ENCODE results near the gene SLC6A7. TPM values are rescaled to one million over a fixed set of nuclear protein-coding genes. Genes with fewer than 3 reads are reported as not detected.

SLC6A7 gene
- total RNA-seq, 1 experiment from 2014 or later, result 0.04 TPM

GRCh38 chr5:150146862-150147601 is 42.8 kb upstream of the SLC6A7 start:
- POLR2A ChIA-PET, result no interaction called here
- Mint-ChIP-seq H3K36me3 (no peaks in the 10 kb centered on the region), H3K27me3 (ENCODE audit: low read depth) (no peaks in the 10 kb centered on the region; the same call in 1 of the 2 replicates), H3K4me3 (no peak overlapping the region), H3K9me3 (no peaks in the 10 kb centered on the region), H3K27ac (no peak overlapping the region), H3K4me1 (peaks cover 25% of the 10 kb centered on the region)
- TF ChIP-seq ZNF219 (CRISPR knock-in tag; IDR thresholded peaks at IDR 0.05; ENCODE audit: borderline replicate concordance), result no peak
- TF ChIP-seq, protein P1, sequence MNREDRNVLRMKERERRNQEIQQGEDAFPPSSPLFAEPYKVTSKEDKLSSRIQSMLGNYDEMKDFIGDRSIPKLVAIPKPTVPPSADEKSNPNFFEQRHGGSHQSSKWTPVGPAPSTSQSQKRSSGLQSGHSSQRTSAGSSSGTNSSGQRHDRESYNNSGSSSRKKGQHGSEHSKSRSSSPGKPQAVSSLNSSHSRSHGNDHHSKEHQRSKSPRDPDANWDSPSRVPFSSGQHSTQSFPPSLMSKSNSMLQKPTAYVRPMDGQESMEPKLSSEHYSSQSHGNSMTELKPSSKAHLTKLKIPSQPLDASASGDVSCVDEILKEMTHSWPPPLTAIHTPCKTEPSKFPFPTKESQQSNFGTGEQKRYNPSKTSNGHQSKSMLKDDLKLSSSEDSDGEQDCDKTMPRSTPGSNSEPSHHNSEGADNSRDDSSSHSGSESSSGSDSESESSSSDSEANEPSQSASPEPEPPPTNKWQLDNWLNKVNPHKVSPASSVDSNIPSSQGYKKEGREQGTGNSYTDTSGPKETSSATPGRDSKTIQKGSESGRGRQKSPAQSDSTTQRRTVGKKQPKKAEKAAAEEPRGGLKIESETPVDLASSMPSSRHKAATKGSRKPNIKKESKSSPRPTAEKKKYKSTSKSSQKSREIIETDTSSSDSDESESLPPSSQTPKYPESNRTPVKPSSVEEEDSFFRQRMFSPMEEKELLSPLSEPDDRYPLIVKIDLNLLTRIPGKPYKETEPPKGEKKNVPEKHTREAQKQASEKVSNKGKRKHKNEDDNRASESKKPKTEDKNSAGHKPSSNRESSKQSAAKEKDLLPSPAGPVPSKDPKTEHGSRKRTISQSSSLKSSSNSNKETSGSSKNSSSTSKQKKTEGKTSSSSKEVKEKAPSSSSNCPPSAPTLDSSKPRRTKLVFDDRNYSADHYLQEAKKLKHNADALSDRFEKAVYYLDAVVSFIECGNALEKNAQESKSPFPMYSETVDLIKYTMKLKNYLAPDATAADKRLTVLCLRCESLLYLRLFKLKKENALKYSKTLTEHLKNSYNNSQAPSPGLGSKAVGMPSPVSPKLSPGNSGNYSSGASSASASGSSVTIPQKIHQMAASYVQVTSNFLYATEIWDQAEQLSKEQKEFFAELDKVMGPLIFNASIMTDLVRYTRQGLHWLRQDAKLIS (CRISPR knock-in tag; IDR thresholded peaks at IDR 0.05; ENCODE audit: borderline replicate concordance), result no peak
- no peak for TF ChIP-seq ZNF416 (CRISPR knock-in tag; IDR thresholded peaks at IDR 0.05)
- TF ChIP-seq ZNF263 (CRISPR knock-in tag; IDR thresholded peaks at IDR 0.05; ENCODE audit: low read depth), result no peak
- TF ChIP-seq ZBTB43 (CRISPR knock-in tag; IDR thresholded peaks at IDR 0.05), result no peak
- TF ChIP-seq TEAD4 (CRISPR knock-in tag; IDR thresholded peaks at IDR 0.05), result no peak
- TF ChIP-seq ZNF317 (CRISPR knock-in tag; IDR thresholded peaks at IDR 0.05; ENCODE audit: borderline replicate concordance, low read depth), result no peak
- no peak for TF ChIP-seq ETV6 (CRISPR knock-in tag; IDR thresholded peaks at IDR 0.05)
- no peak for TF ChIP-seq SMAD4 (CRISPR knock-in tag; IDR thresholded peaks at IDR 0.05)
- TF ChIP-seq, protein P2, sequence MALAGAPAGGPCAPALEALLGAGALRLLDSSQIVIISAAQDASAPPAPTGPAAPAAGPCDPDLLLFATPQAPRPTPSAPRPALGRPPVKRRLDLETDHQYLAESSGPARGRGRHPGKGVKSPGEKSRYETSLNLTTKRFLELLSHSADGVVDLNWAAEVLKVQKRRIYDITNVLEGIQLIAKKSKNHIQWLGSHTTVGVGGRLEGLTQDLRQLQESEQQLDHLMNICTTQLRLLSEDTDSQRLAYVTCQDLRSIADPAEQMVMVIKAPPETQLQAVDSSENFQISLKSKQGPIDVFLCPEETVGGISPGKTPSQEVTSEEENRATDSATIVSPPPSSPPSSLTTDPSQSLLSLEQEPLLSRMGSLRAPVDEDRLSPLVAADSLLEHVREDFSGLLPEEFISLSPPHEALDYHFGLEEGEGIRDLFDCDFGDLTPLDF (CRISPR knock-in tag; IDR thresholded peaks at IDR 0.05), result no peak
- TF ChIP-seq RORB (CRISPR knock-in tag; IDR thresholded peaks at IDR 0.05), result no peak
- TF ChIP-seq, protein P3, sequence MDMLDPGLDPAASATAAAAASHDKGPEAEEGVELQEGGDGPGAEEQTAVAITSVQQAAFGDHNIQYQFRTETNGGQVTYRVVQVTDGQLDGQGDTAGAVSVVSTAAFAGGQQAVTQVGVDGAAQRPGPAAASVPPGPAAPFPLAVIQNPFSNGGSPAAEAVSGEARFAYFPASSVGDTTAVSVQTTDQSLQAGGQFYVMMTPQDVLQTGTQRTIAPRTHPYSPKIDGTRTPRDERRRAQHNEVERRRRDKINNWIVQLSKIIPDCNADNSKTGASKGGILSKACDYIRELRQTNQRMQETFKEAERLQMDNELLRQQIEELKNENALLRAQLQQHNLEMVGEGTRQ (CRISPR knock-in tag; IDR thresholded peaks at IDR 0.05), result no peak
- no peak for ATAC-seq
- CTCF ChIA-PET, result no interaction called here
- no peak for DNase-seq (ENCODE audit: low spot score)

- no peak overlapping the region for H3K27ac Mint-ChIP-seq
- CTCF ChIA-PET, result no interaction called here
These were observed 42.2 kb upstream of the SLC6A7 start for GRCh38 chr5:150147670-150148069.

More at GRCh38 chr5:150147670-150148069, 42.2 kb upstream of the SLC6A7 start:
- POLR2A ChIA-PET, result no interaction called here
- no peaks in the 10 kb centered on the region for H3K9me3 Mint-ChIP-seq
- H3K36me3 Mint-ChIP-seq, result no peaks in the 10 kb centered on the region
- peaks cover 25% of the 10 kb centered on the region for H3K4me1 Mint-ChIP-seq
- H3K27me3 Mint-ChIP-seq (ENCODE audit: low read depth), result no peaks in the 10 kb centered on the region; the same call in 1 of the 2 replicates
- no peak overlapping the region for H3K4me3 Mint-ChIP-seq
- DNase-seq (ENCODE audit: low spot score) (no peak), ATAC-seq (no peak)
- no peak for TF ChIP-seq ZSCAN18 (CRISPR knock-in tag; IDR thresholded peaks at IDR 0.05)
- TF ChIP-seq CDX4 (CRISPR knock-in tag; IDR thresholded peaks at IDR 0.05; ENCODE audit: borderline replicate concordance), result no peak
- TF ChIP-seq AR (CRISPR knock-in tag; IDR thresholded peaks at IDR 0.05), result no peak
- TF ChIP-seq, protein P4, sequence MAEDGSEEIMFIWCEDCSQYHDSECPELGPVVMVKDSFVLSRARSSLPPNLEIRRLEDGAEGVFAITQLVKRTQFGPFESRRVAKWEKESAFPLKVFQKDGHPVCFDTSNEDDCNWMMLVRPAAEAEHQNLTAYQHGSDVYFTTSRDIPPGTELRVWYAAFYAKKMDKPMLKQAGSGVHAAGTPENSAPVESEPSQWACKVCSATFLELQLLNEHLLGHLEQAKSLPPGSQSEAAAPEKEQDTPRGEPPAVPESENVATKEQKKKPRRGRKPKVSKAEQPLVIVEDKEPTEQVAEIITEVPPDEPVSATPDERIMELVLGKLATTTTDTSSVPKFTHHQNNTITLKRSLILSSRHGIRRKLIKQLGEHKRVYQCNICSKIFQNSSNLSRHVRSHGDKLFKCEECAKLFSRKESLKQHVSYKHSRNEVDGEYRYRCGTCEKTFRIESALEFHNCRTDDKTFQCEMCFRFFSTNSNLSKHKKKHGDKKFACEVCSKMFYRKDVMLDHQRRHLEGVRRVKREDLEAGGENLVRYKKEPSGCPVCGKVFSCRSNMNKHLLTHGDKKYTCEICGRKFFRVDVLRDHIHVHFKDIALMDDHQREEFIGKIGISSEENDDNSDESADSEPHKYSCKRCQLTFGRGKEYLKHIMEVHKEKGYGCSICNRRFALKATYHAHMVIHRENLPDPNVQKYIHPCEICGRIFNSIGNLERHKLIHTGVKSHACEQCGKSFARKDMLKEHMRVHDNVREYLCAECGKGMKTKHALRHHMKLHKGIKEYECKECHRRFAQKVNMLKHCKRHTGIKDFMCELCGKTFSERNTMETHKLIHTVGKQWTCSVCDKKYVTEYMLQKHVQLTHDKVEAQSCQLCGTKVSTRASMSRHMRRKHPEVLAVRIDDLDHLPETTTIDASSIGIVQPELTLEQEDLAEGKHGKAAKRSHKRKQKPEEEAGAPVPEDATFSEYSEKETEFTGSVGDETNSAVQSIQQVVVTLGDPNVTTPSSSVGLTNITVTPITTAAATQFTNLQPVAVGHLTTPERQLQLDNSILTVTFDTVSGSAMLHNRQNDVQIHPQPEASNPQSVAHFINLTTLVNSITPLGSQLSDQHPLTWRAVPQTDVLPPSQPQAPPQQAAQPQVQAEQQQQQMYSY (CRISPR knock-in tag; IDR thresholded peaks at IDR 0.05), result no peak
- TF ChIP-seq ZNF263 (CRISPR knock-in tag; IDR thresholded peaks at IDR 0.05; ENCODE audit: low read depth), result no peak

Measured in WTC11 (cell line).